ENCODE measurements around the gene ANKMY1. TPM values are rescaled to one million over a fixed set of nuclear protein-coding genes. Genes with fewer than 3 reads are reported as not detected.

Gene ANKMY1
- total and polyA plus RNA-seq, 3 donors from 2014 or later, result 57.3 to 92.5 (median 75.7) TPM

- H3K27me3 ChIP-seq, result no peaks in the 10 kb centered on the region
- whole genome bisulfite sequencing, 2 donors, result 81 to 86% methylated on average over 4 of the region's 4 CpGs
- H3K4me3 ChIP-seq, result no peak overlapping the region
- no peaks in the 10 kb centered on the region for H3K36me3 ChIP-seq (ENCODE audit: low read depth, missing control alignments)
- DNase-seq, result no peak
- H3K27ac ChIP-seq, result no peak overlapping the region
- intact Hi-C loops (cut with DNase I; ENCODE audit: low total_unique reads), result no loop called here
- TF ChIP-seq CTCF (IDR thresholded peaks at IDR 0.05) (no peak), POLR2A (IDR thresholded peaks at IDR 0.05) (no peak)
- H3K9me3 ChIP-seq, result no peaks in the 10 kb centered on the region
- H3K4me1 ChIP-seq, result peaks cover 26% of the 10 kb centered on the region
Observed at GRCh38 chr2:240588669-240589068, 30.9 kb upstream of the ANKMY1 start.

GRCh38 chr2:240588006-240588655 is 30.3 kb upstream of the ANKMY1 start:
- peaks cover 26% of the 10 kb centered on the region for H3K4me1 ChIP-seq
- DNase-seq, result no peak
- H3K27me3 ChIP-seq, result no peaks in the 10 kb centered on the region
- 68 to 71% methylated on average over 10 of the region's 10 CpGs for WGBS, 2 donors
- no peak for TF ChIP-seq POLR2A (IDR thresholded peaks at IDR 0.05)
- no peak for TF ChIP-seq CTCF (IDR thresholded peaks at IDR 0.05)
- H3K9me3 ChIP-seq, result no peaks in the 10 kb centered on the region
- intact Hi-C loops (cut with DNase I; ENCODE audit: low total_unique reads), result no loop called here
- H3K4me3 ChIP-seq, result no peak overlapping the region
- no peaks in the 10 kb centered on the region for H3K36me3 ChIP-seq (ENCODE audit: low read depth, missing control alignments)
- H3K27ac ChIP-seq, result no peak overlapping the region

GRCh38 chr2:240586919-240587800 is 29.4 kb upstream of the ANKMY1 start:
- Histone ChIP-seq H3K9me3 (no peaks in the 10 kb centered on the region), H3K27me3 (no peaks in the 10 kb centered on the region), H3K4me1 (peaks cover 26% of the 10 kb centered on the region), H3K36me3 (ENCODE audit: low read depth, missing control alignments) (no peaks in the 10 kb centered on the region), H3K27ac (peak overlapping the region; percentile 36 to 95), H3K4me3 (peak overlapping the region; percentile 85 to 88)
- 2 to 8% methylated on average over 22 to 62 of the region's 62 CpGs for WGBS, 2 donors
- TF ChIP-seq CTCF (IDR thresholded peaks at IDR 0.05), result no peak
- no peak for TF ChIP-seq POLR2A (IDR thresholded peaks at IDR 0.05)
- intact Hi-C loops (cut with DNase I; ENCODE audit: low total_unique reads), result no loop called here
- DNase-seq, result peak; percentile 33

- no peaks in the 10 kb centered on the region for H3K27me3 ChIP-seq
- peak within 1 kb of the TSS; percentile 91 to 95 for H3K27ac ChIP-seq
- TF ChIP-seq POLR2A (IDR thresholded peaks at IDR 0.05) (no peak), CTCF (IDR thresholded peaks at IDR 0.05) (peak in 1 of 3 experiments; percentile 18)
- no peaks in the 10 kb centered on the region for H3K9me3 ChIP-seq
- intact Hi-C loops (cut with DNase I; ENCODE audit: low total_unique reads), result no loop called here
- H3K4me3 ChIP-seq, result peak within 1 kb of the TSS; percentile 85 to 88
- peaks cover 26% of the 10 kb centered on the region for H3K4me1 ChIP-seq
- WGBS, 2 donors, result 0 to 2% methylated on average over 9 to 42 of the region's 88 CpGs
- peak; percentile 98 for DNase-seq
- no peaks in the 10 kb centered on the region for H3K36me3 ChIP-seq (ENCODE audit: low read depth, missing control alignments)
Observed at GRCh38 chr2:240586198-240586918, 28.6 kb upstream of the ANKMY1 start, which contains the start of gene CAPN10. CAPN10 (plus strand) TSS chr2:240586734; CDS start chr2:240586912, 178 bp downstream.

Data from testis (tissue), 3 donors.